HEK293T (cell line): ENCODE data around the gene SMIM38.

Experiments
- ARNT ChIP-seq: fragments of 450-650 bp; IDR thresholded peaks from 2 replicates; pipeline ENCODE4 v1.6.1; 2017; ENCODE audit warnings: mild to moderate bottlenecking
- BHLHE40 ChIP-seq: fragments of 450-650 bp; IDR thresholded peaks from 2 replicates; pipeline ENCODE4 v1.6.1; 2016; ENCODE audit warnings: mild to moderate bottlenecking, moderate library complexity, borderline replicate concordance
- CTBP1 ChIP-seq: fragments of 450-650 bp; IDR thresholded peaks from 2 replicates; pipeline ENCODE4 v1.6.1; 2016; ENCODE audit warnings: borderline replicate concordance
- SP1 ChIP-seq: fragments of 450-650 bp; IDR thresholded peaks from 2 replicates; pipeline ENCODE4 v1.6.1; 2017
- ZNF384 ChIP-seq: fragments of 450-650 bp; IDR thresholded peaks from 2 replicates; pipeline ENCODE4 v1.6.1; 2016

- TF ChIP-seq BHLHE40 (no peak), ZNF384 (no peak), ARNT (no peak), CTBP1 (no peak), SP1 (no peak)
These were observed 11.6 kb downstream of the SMIM38 start for GRCh38 chr11:69167130-69167915.
